ENCODE data around the gene NEMP1.

The NEMP1 gene

DNA sequence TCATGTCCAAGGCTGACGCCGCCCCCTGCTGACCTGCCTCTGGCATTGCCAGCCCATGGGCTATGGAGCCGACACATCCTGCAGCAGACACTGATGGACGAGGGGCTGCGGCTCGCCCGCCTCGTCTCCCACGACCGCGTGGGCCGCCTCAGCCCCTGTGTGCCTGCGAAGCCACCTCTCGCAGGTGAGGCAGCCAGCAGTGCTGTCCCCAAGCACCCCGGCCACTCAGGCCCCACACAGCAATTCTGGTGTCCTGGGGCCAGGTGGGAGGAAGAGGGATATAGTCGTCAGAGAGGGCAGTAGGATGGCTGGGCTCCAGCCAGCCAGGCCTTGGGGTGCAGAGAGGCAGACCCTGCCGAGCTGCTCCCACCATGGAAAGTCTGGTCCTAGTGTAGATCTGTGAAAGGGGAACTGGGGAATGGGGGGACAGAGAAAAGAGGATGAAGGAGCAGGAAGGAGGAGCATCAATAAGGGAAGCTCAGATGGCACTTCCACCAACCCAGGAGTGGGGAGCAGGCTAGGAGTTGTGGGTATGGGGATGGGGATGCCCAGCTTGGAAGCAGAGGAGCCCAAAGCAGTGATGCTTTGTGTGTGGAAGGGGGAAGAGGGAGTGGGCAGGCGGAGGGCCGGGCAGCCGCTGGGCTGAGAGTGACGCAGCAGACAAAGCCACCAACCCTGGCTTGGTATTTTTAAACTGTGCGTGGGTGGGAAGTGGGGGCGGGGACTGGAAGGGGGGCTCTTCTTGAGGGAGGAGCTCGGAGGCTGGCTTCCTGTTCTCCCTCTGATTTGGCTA, 15.0 kb upstream of the NEMP1 start:
- TF ChIP-seq, protein P1, sequence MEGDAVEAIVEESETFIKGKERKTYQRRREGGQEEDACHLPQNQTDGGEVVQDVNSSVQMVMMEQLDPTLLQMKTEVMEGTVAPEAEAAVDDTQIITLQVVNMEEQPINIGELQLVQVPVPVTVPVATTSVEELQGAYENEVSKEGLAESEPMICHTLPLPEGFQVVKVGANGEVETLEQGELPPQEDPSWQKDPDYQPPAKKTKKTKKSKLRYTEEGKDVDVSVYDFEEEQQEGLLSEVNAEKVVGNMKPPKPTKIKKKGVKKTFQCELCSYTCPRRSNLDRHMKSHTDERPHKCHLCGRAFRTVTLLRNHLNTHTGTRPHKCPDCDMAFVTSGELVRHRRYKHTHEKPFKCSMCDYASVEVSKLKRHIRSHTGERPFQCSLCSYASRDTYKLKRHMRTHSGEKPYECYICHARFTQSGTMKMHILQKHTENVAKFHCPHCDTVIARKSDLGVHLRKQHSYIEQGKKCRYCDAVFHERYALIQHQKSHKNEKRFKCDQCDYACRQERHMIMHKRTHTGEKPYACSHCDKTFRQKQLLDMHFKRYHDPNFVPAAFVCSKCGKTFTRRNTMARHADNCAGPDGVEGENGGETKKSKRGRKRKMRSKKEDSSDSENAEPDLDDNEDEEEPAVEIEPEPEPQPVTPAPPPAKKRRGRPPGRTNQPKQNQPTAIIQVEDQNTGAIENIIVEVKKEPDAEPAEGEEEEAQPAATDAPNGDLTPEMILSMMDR (conservative IDR thresholded peaks at IDR 0.05; ENCODE audit: control insufficient read depth, insufficient read depth, low read depth, low read length) = peak; percentile 57
- DNase-seq (ENCODE audit: low read depth) = peak; percentile 93
- H3K4me3 ChIP-seq (ENCODE audit: control insufficient read depth, low read depth, low read length) = peak overlapping the region; percentile 7

DNA sequence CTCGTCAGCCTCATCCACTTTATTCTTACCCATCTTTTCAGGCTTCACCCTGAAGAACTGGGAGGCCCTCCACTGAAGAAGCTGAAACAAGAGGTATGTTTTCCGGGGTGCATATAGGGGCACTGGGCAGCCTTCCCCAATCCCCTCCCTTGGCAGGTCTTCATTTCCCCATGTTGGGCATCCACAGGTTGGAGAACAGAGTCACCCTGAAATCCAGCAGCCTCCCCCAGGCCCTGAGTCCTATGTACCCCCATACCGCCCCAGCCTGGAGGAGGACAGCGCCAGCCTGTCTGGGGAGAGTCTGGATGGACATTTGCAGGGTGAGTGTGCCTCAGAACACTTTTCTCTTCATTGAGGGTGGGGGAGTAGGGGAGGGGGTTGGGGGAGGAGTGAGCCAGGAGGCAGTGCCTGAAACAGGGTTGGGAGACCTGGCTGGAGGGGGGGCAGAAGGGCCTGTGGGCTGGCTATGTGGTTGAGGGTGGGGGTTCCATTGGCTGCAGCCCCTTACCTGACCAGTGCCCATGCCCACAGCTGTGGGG, 14.4 kb upstream of the NEMP1 start:
- TF ChIP-seq, protein P1 (conservative IDR thresholded peaks at IDR 0.05; ENCODE audit: control insufficient read depth, insufficient read depth, low read depth, low read length) = no peak
- DNase-seq (ENCODE audit: low read depth) = no peak
- no peak overlapping the region for H3K4me3 ChIP-seq (ENCODE audit: control insufficient read depth, low read depth, low read length)

DNA sequence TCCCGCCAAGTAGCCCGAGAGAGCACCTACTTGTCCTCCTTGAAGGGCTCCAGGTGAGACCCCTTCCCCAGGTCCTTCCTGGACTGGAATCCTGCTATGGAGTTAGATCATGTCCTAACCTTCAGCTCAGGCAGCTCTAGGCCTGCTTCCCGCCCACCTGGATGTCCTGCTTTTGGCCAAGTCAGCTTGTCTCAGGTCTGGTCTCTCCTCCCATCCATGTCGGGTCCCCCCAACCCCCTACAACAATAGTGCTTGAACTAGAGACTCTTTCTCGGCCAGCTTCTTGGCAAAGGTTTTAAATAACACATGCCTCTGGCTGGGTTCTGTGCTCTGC, 13.9 kb upstream of the NEMP1 start:
- DNase-seq (ENCODE audit: low read depth) = no peak
- H3K4me3 ChIP-seq (ENCODE audit: control insufficient read depth, low read depth, low read length) = no peak overlapping the region
- TF ChIP-seq, protein P1 (conservative IDR thresholded peaks at IDR 0.05; ENCODE audit: control insufficient read depth, insufficient read depth, low read depth, low read length) = no peak

DNA sequence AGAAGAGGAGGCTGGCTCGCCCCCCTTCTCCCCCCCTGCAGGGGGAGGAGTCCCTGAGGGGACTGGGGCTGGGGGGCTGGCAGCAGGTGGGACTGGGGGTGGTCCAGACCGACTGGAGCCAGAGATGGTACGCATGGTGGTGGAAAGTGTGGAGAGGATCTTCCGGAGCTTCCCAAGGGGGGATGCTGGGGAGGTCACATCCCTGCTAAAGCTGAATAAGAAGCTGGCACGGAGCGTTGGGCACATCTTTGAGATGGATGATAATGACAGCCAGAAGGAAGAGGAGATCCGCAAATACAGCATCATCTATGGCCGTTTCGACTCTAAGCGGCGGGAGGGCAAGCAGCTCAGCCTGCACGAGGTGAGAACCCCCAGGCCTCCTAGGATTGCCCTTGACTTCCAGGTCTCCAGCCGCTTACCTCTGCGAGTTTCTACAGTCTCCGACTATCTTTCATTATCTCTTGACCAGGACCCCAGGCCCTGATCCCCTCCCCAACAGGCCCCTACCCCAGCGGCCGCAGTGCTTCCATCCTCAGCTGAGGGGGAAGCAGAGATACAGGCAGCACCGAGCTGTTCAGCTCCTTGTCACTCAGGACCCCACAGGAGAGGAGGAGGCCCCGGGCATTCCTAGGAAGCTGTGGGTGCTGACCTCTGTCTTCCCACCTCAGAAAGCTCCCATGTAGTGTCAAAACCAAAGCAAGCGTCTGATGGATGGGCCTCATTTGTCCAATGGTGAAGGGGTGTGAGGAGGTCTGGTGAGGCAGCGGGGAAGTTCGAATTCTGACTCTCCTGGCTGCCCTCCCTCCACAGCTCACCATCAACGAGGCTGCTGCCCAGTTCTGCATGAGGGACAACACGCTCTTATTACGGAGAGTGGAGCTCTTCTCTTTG, 13.3 kb upstream of the NEMP1 start:
- DNase-seq (ENCODE audit: low read depth) = peak; percentile 30
- TF ChIP-seq, protein P1 (conservative IDR thresholded peaks at IDR 0.05; ENCODE audit: control insufficient read depth, insufficient read depth, low read depth, low read length) = no peak
- H3K4me3 ChIP-seq (ENCODE audit: control insufficient read depth, low read depth, low read length) = peak overlapping the region; percentile 92

DNA sequence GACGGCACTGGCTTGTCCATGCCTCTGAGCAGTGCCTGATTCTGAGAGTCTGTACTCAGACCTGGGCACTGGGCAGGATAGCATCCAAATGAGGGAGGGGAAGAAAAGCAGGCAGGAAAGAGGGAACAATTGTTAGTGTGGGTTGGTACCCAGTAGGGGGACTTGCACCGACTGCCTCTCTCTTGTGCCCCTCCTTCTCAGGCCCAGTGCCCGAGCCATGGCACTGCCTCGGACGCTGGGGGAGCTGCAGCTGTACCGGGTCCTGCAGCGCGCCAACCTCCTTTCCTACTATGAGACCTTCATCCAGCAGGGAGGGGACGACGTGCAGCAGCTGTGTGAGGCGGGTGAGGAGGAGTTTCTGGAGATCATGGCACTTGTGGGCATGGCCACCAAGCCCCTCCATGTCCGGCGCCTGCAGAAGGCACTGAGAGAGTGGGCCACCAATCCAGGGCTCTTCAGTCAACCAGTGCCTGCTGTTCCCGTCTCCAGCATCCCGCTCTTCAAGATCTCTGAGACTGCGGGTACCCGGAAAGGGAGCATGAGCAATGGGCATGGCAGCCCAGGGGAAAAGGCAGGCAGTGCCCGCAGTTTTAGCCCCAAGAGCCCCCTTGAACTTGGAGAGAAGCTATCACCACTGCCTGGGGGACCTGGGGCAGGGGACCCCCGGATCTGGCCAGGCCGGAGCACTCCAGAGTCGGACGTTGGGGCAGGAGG, 12.5 kb upstream of the NEMP1 start:
- peak; percentile 35 for DNase-seq (ENCODE audit: low read depth)
- TF ChIP-seq, protein P1 (conservative IDR thresholded peaks at IDR 0.05; ENCODE audit: control insufficient read depth, insufficient read depth, low read depth, low read length) = peak; percentile 17
- H3K4me3 ChIP-seq (ENCODE audit: control insufficient read depth, low read depth, low read length) = peak overlapping the region; percentile 92

DNA sequence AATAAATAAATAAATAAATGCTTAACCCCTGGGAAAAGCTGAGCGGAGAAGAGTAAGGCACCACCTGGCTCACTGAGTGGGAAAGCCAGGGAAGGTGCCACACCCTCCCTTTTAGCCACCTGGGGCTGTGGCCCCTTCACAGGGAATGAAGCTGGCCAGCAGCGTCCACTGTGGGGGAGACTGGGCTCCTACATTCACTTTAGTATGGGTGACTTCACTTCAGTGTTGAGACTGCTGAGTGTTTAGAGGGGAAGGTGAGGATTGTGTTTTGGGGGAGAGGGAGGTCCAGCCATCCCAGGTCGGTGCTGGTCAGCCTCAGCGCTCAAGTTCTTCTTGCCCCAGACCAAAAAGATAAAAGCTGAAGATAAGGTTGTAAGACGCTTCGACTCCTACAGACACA, 11.9 kb upstream of the NEMP1 start:
- H3K4me3 ChIP-seq (ENCODE audit: control insufficient read depth, low read depth, low read length) = peak overlapping the region; percentile 92
- no peak for DNase-seq (ENCODE audit: low read depth)
- TF ChIP-seq, protein P1 (conservative IDR thresholded peaks at IDR 0.05; ENCODE audit: control insufficient read depth, insufficient read depth, low read depth, low read length) = no peak
